ENCODE measurements around the gene C12orf57. TPM values are rescaled to one million over a fixed set of nuclear protein-coding genes. Genes with fewer than 3 reads are reported as not detected.

C12orf57 gene, protein sequence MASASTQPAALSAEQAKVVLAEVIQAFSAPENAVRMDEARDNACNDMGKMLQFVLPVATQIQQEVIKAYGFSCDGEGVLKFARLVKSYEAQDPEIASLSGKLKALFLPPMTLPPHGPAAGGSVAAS
- polyA plus RNA-seq (121 to 211 TPM (median 137 TPM) in 3 replicates), polyA minus RNA-seq (30.4 to 74.9 TPM (median 35.3 TPM) in 3 replicates)
- polyA plus RNA-seq (2011; ENCODE audit: low read depth) = 27.9 TPM
- polyA plus RNA-seq (2011; cell fraction: cytosol; rRNA removed) = 145 and 239 TPM in 2 replicates
- polyA plus RNA-seq (2011; cell fraction: nucleus; rRNA removed) = 64.7 and 79.2 TPM in 2 replicates
- polyA plus RNA-seq (2012; ENCODE audit: low replicate concordance) = 106 and 137 TPM in 2 replicates
- polyA minus RNA-seq (2011; cell fraction: cytosol; rRNA and poly(A)+ RNA removed) = 64.5 TPM
- 20.9 and 21.8 TPM in 2 replicates for polyA minus RNA-seq (2011; cell fraction: nucleus; rRNA and poly(A)+ RNA removed)

DNA sequence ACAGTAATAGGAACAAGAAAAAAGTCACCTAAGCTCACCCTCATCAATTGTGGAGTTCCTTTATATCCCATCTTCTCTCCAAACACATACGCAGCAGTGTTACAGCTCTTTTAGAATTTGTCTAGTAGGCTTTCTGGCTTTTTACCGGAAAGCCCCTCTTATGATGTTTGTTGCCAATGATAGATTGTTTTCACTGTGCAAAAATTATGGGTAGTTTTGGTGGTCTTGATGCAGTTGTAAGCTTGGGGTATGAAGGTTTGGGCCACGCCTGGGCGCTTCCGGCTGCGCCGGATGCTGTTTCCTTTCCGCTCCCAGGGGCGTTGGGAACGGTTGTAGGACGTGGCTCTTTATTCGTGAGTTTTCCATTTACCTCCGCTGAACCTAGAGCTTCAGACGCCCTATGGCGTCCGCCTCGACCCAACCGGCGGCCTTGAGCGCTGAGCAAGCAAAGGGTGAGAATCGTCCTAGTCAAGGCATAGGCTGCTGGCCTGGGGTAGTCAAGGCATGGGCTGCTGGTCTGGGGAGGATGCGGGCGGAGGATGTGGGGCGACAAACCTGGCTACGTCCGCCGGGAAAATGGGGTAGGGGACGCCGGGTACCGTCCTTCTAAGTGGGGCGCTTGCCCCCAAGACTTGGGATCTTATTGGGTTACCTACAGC, at the start of gene C12orf57, which contains the start of gene RNU7-1:
Gene C12orf57, plus strand, starts transcription at position 301 of the 659 bp plus-strand sequence. Its CDS starts 100 bp downstream, at position 401.
Gene RNU7-1, plus strand, starts transcription at position 95 of the 659 bp plus-strand sequence.
- no peak for FAIRE-seq
- H3K4me2 ChIP-seq (ENCODE audit: control insufficient read depth, extremely low read depth, insufficient read depth, low read depth, low read length) = peak within 1 kb of the TSS; percentile 95
- H3K4me1 ChIP-seq (ENCODE audit: control insufficient read depth, extremely low read depth, insufficient read depth, low read length) = peaks cover 27% of the 10 kb centered on the region
- H3K27ac ChIP-seq (ENCODE audit: control insufficient read depth, insufficient read depth, low read length) = peak within 1 kb of the TSS; percentile 100
- H2AFZ ChIP-seq (ENCODE audit: control insufficient read depth, low read length) = peak within 1 kb of the TSS; percentile 68
- no peaks in the 10 kb centered on the region for H3K9me1 ChIP-seq (ENCODE audit: control insufficient read depth, extremely low read depth, insufficient read depth, low read length)
- no peak for TF ChIP-seq EZH2 (IDR thresholded peaks at IDR 0.05; ENCODE audit: low read length)
- TF ChIP-seq, protein P1, sequence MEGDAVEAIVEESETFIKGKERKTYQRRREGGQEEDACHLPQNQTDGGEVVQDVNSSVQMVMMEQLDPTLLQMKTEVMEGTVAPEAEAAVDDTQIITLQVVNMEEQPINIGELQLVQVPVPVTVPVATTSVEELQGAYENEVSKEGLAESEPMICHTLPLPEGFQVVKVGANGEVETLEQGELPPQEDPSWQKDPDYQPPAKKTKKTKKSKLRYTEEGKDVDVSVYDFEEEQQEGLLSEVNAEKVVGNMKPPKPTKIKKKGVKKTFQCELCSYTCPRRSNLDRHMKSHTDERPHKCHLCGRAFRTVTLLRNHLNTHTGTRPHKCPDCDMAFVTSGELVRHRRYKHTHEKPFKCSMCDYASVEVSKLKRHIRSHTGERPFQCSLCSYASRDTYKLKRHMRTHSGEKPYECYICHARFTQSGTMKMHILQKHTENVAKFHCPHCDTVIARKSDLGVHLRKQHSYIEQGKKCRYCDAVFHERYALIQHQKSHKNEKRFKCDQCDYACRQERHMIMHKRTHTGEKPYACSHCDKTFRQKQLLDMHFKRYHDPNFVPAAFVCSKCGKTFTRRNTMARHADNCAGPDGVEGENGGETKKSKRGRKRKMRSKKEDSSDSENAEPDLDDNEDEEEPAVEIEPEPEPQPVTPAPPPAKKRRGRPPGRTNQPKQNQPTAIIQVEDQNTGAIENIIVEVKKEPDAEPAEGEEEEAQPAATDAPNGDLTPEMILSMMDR (optimal IDR thresholded peaks at IDR 0.05 in 1 of 3, IDR thresholded peaks at IDR 0.05 in 1 of 3, conservative IDR thresholded peaks at IDR 0.05 in 1 of 3; ENCODE audit: extremely low read depth in 1 of 3, insufficient read depth in 2 of 3, low read length in 3 of 3) = no peak
- dilution Hi-C loops (cut with MboI; ENCODE audit: extremely low pct_ligation_motif_present, low sequenced_read_pairs) = no loop called here
- H3K9me3 ChIP-seq (ENCODE audit: control insufficient read depth, low read depth, low read length) = no peaks in the 10 kb centered on the region
- H3K36me3 ChIP-seq (ENCODE audit: control insufficient read depth in 2 of 2, extremely low read depth in 1 of 2, insufficient read depth in 2 of 2, low read length in 2 of 2) = peaks cover 10 to 16% of the 10 kb centered on the region in 2 experiments
- DNase-seq (ENCODE audit: low read depth, low spot score) = no peak
- no peaks in the 10 kb centered on the region for H4K20me1 ChIP-seq (ENCODE audit: control insufficient read depth, extremely low read depth, insufficient read depth, low read length)
- H3K4me3 ChIP-seq (ENCODE audit: control insufficient read depth in 2 of 3, extremely low read depth in 1 of 3, insufficient read depth in 2 of 3, low read depth in 1 of 3, low read length in 3 of 3) = peak within 1 kb of the TSS; percentile 42 to 74 (median 56)
- H3K27me3 ChIP-seq (ENCODE audit: control insufficient read depth, extremely low read depth, insufficient read depth, low read length) = no peaks in the 10 kb centered on the region
- H3K79me2 ChIP-seq (ENCODE audit: control insufficient read depth, insufficient read depth, low read length) = peaks cover 6% of the 10 kb centered on the region
- H3K9ac ChIP-seq (ENCODE audit: control insufficient read depth, extremely low read depth, insufficient read depth, low read length) = peak within 1 kb of the TSS; percentile 87

DNA sequence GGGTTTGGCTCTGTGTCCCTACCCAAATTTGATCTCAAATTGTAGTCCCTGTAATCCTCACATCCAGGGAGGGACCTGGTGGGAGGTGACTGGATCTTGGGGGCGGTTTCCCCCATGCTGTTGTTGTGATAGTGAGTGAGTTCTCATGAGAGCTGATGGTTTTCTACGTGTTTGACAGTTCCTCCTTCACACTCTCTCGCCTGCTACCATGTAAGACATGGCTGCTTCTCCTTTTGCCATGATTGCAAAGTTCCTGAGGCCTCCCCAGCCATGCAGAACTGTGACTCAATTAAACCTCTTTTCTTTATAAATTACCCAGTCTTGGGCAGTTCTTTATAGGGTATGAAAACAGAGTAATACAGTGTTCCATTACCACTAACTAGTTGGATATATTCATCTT, 49.5 kb upstream of the C12orf57 start:
- Histone ChIP-seq H3K9me1 (ENCODE audit: control insufficient read depth, extremely low read depth, insufficient read depth, low read length) (no peaks in the 10 kb centered on the region), H2AFZ (ENCODE audit: control insufficient read depth, low read length) (no peak overlapping the region), H3K36me3 (ENCODE audit: control insufficient read depth in 2 of 2, extremely low read depth in 1 of 2, insufficient read depth in 2 of 2, low read length in 2 of 2) (no peaks in the 10 kb centered on the region), H3K9ac (ENCODE audit: control insufficient read depth, extremely low read depth, insufficient read depth, low read length) (no peak overlapping the region), H3K4me1 (ENCODE audit: control insufficient read depth, extremely low read depth, insufficient read depth, low read length) (peaks cover 10% of the 10 kb centered on the region), H3K79me2 (ENCODE audit: control insufficient read depth, insufficient read depth, low read length) (no peaks in the 10 kb centered on the region), H4K20me1 (ENCODE audit: control insufficient read depth, extremely low read depth, insufficient read depth, low read length) (no peaks in the 10 kb centered on the region), H3K9me3 (ENCODE audit: control insufficient read depth, low read depth, low read length) (no peaks in the 10 kb centered on the region), H3K4me2 (ENCODE audit: control insufficient read depth, extremely low read depth, insufficient read depth, low read depth, low read length) (no peak overlapping the region), H3K4me3 (ENCODE audit: control insufficient read depth in 2 of 3, extremely low read depth in 1 of 3, insufficient read depth in 2 of 3, low read depth in 1 of 3, low read length in 3 of 3) (no peak overlapping the region), H3K27me3 (ENCODE audit: control insufficient read depth, extremely low read depth, insufficient read depth, low read length) (no peaks in the 10 kb centered on the region), H3K27ac (ENCODE audit: control insufficient read depth, insufficient read depth, low read length) (no peak overlapping the region)
- FAIRE-seq (no peak), DNase-seq (ENCODE audit: low read depth, low spot score) (no peak)
- dilution Hi-C loops (cut with MboI; ENCODE audit: extremely low pct_ligation_motif_present, low sequenced_read_pairs) = no loop called here
- no peak for TF ChIP-seq EZH2 (IDR thresholded peaks at IDR 0.05; ENCODE audit: low read length)
- TF ChIP-seq, protein P1 (optimal IDR thresholded peaks at IDR 0.05 in 1 of 3, IDR thresholded peaks at IDR 0.05 in 1 of 3, conservative IDR thresholded peaks at IDR 0.05 in 1 of 3; ENCODE audit: extremely low read depth in 1 of 3, insufficient read depth in 2 of 3, low read length in 3 of 3) = no peak
